ENCODE results near the gene STMN1.

Gene STMN1

DNA sequence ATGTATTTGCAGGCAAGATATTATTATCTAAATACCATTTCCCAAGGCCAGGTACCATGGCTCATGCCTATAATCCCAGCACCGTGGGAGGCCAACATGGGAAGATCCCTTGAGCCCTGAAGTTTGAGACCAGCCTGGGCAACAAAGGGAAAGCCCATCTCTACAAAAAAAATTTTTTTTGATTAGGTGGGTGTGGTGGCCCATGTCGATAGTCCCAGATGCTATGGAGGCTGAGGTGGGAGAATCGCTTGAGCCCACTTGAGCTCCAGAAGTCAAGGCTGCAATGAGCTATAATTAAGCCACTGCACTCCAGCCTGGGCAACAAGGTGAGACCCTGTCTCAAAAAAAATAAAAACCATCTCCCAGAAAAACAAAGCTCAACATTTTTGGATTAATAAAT, 2.2 kb downstream of the STMN1 start:
- TF ChIP-seq, protein P1, sequence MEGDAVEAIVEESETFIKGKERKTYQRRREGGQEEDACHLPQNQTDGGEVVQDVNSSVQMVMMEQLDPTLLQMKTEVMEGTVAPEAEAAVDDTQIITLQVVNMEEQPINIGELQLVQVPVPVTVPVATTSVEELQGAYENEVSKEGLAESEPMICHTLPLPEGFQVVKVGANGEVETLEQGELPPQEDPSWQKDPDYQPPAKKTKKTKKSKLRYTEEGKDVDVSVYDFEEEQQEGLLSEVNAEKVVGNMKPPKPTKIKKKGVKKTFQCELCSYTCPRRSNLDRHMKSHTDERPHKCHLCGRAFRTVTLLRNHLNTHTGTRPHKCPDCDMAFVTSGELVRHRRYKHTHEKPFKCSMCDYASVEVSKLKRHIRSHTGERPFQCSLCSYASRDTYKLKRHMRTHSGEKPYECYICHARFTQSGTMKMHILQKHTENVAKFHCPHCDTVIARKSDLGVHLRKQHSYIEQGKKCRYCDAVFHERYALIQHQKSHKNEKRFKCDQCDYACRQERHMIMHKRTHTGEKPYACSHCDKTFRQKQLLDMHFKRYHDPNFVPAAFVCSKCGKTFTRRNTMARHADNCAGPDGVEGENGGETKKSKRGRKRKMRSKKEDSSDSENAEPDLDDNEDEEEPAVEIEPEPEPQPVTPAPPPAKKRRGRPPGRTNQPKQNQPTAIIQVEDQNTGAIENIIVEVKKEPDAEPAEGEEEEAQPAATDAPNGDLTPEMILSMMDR (IDR thresholded peaks at IDR 0.05; ENCODE audit: low read depth, low read length), result no peak
- DNase-seq (ENCODE audit: low read depth, low spot score), result no peak
- in situ Hi-C loops (cut with HindIII; ENCODE audit: low sequenced_read_pairs), result no loop called here
- H3K4me3 ChIP-seq (ENCODE audit: low read depth, low read length), result peak overlapping the region; percentile 63

DNA sequence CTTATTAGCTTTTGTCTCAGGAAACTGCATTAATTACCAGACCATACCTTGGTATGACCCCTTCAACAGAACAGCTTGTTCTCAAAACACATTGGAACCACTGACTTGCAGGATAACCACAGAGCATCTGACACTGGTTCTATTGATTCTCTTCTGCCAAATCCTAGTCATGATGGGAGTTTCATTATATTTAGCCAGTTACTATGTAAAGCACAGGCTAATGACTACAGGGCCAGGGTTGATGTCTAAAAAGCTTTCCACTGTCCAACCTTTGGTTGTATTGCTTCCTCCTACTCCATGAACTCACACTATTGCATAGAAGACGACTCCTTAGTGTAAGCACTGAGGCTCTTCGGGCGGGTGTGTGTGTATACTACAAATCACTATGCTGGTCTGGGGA, 3.8 kb downstream of the STMN1 start:
- in situ Hi-C loops (cut with HindIII; ENCODE audit: low sequenced_read_pairs), result no loop called here
- no peak overlapping the region for H3K4me3 ChIP-seq (ENCODE audit: low read depth, low read length)
- TF ChIP-seq, protein P1 (IDR thresholded peaks at IDR 0.05; ENCODE audit: low read depth, low read length), result no peak
- DNase-seq (ENCODE audit: low read depth, low spot score), result no peak

DNA sequence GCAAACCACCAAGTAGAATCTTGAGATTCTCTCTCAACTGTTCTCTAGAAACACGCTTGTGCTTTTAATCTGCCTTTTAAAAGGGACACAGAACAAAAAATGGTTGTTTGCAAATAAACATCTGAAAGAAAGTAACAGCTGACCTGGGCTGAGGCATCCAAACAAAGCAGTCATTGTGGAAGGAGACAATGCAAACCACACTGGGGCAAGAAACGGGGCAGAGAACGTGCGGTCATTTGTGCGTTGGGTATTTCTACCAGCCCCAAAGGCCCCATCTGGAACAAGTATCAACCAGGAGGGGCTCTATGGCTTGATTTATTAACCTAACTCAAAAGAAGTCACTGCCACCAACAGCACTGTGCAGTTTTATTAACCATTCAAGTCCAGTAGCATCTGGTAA, 6.0 kb downstream of the STMN1 start:
- H3K4me3 ChIP-seq (ENCODE audit: low read depth, low read length), result no peak overlapping the region
- DNase-seq (ENCODE audit: low read depth, low spot score), result no peak
- in situ Hi-C loops (cut with HindIII; ENCODE audit: low sequenced_read_pairs), result no loop called here
- TF ChIP-seq, protein P1 (IDR thresholded peaks at IDR 0.05; ENCODE audit: low read depth, low read length), result no peak

DNA sequence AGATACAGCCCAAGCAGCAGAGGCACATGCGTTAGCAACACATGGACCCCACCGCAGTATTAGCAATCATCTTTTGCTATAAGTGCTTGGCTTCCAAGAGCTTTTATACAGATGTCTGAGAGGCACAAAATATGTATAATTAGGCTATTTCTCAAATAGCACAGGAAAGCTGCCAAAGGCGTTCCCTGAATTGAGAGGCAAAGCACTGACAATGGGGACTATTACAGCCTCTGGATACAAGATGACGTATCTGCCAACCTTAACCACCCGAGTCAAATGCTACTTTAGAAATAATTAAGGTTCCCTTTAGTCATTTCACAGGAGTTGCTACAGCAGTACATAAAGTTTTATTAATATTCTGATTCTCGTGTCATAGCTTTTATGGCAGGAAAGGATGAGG, 6.4 kb downstream of the STMN1 start:
- TF ChIP-seq, protein P1 (IDR thresholded peaks at IDR 0.05; ENCODE audit: low read depth, low read length), result no peak
- in situ Hi-C loops (cut with HindIII; ENCODE audit: low sequenced_read_pairs), result no loop called here
- H3K4me3 ChIP-seq (ENCODE audit: low read depth, low read length), result no peak overlapping the region
- no peak for DNase-seq (ENCODE audit: low read depth, low spot score)

DNA sequence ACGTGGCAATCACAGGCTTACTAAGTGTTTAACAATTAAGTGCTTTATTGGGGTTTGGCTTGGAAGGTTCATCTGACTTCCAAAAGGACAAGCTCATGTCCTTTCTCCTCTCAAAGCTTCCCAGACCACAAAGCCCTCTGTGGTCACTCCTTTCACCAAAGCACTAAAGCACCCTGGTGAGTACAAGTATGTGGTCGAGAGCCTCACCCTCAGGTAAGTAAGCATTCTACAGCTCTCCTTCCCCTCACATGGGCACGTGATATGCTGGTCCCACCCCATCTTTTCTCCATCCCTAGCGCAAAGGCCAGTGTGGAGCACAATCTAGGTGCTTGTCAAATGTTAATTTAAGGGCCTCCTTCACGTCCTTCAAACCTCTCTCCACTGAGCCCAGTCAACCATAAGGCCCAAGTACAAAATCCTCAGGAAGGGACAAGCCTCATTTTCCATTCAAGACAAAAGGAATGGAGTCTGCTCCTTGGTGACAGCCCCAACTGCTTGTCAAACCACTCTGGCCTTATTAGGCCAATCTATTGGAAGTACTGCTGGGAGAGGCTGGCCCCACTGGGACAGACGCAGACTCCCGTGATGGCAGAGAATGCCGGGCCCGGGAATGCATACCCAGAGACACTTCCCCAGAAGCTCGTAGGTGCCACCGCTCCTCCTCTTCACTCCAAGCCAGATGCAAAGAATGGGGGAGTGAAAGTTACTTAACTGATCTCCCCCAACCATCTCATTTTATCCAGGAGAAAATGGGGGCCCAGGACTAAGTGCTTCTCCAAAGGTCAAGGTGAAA, 7.8 kb downstream of the STMN1 start:
- in situ Hi-C loops (cut with HindIII; ENCODE audit: low sequenced_read_pairs), result no loop called here
- TF ChIP-seq, protein P1 (IDR thresholded peaks at IDR 0.05; ENCODE audit: low read depth, low read length), result no peak
- DNase-seq (ENCODE audit: low read depth, low spot score), result no peak
- H3K4me3 ChIP-seq (ENCODE audit: low read depth, low read length), result no peak overlapping the region

DNA sequence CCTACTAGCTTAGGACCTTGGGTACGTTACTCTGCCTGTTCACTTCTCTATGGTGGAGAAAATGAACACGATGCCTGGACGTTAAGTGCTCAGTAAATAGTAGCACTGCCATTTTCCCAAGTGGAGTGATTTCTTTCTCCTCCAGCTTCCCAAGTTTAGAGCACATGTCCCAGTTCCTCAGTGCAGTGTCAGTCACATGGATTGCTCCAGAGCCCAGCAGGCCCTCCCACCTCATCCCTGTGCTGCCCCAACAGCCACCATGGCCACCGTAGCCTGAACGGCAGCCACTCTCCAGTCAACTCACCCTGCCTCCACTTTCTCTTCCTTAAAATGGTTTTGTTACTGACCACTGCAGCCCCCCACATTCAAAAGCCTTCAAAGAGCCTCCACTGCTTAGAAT, 8.5 kb downstream of the STMN1 start:
- H3K4me3 ChIP-seq (ENCODE audit: low read depth, low read length), result no peak overlapping the region
- no peak for DNase-seq (ENCODE audit: low read depth, low spot score)
- in situ Hi-C loops (cut with HindIII; ENCODE audit: low sequenced_read_pairs), result no loop called here
- TF ChIP-seq, protein P1 (IDR thresholded peaks at IDR 0.05; ENCODE audit: low read depth, low read length), result no peak

All from astrocyte of the spinal cord (primary cell).